H1 (cell line): ENCODE measurements around the gene RAB41.

Experiments used
- ASH2L ChIP-seq: fragments of 200-600, 300-600 bp; sonication (generic); IDR thresholded peaks from one replicate; pipeline ENCODE4 v1.7.1; 2017; ENCODE audit warnings: low read length
- EP300 ChIP-seq, 2 experiments: IDR thresholded peaks; 1 replicate in 1 of 2; 2 replicates in 1 of 2; pipeline ENCODE4 v1.6.1; 2011 to 2012; ENCODE audit warnings: low read depth in 2 of 2, low read length in 2 of 2, mild to moderate bottlenecking in 2 of 2, borderline replicate concordance in 1 of 2, inconsistent platforms in 1 of 2, moderate library complexity in 1 of 2
- HDAC2 ChIP-seq, 2 experiments: fragments of 300-600 bp in 1 of 2; sonication (generic) in 1 of 2; IDR thresholded peaks; 2 replicates each; pipeline ENCODE4 v1.6.1; 2011 to 2012; ENCODE audit warnings: low read depth in 2 of 2, low read length in 2 of 2, mild to moderate bottlenecking in 2 of 2, moderate library complexity in 2 of 2, borderline replicate concordance in 1 of 2, inconsistent platforms in 1 of 2
- KDM1A ChIP-seq: fragments of 200-600, 300-600 bp; sonication (generic); IDR thresholded peaks from 2 replicates; pipeline ENCODE4 v1.7.1; 2016; ENCODE audit warnings: mild to moderate bottlenecking, low read length, borderline replicate concordance
- POLR2A ChIP-seq, 2 experiments: IDR thresholded peaks; 1 replicate in 1 of 2; 2 replicates in 1 of 2; pipeline ENCODE4 v1.6.1; 2011; ENCODE audit warnings: low read depth in 2 of 2, low read length in 2 of 2, mild to moderate bottlenecking in 2 of 2; ENCODE audit errors: control extremely low read depth in 1 of 2
- RFX5 ChIP-seq: IDR thresholded peaks from 2 replicates; pipeline ENCODE4 v1.6.1; 2011; ENCODE audit warnings: low read depth, low read length, improper control_type of control experiment, borderline replicate concordance
- SP1 ChIP-seq: IDR thresholded peaks from 2 replicates; pipeline ENCODE4 v1.6.1; 2011; ENCODE audit warnings: low read depth, low read length
- TCF12 ChIP-seq: IDR thresholded peaks from 2 replicates; pipeline ENCODE4 v1.6.1; 2011; ENCODE audit warnings: low read depth, mild to moderate bottlenecking, low read length
- YY1 ChIP-seq: IDR thresholded peaks from 2 replicates; pipeline ENCODE4 v1.6.1; 2011; ENCODE audit warnings: low read depth, mild to moderate bottlenecking, low read length

DNA sequence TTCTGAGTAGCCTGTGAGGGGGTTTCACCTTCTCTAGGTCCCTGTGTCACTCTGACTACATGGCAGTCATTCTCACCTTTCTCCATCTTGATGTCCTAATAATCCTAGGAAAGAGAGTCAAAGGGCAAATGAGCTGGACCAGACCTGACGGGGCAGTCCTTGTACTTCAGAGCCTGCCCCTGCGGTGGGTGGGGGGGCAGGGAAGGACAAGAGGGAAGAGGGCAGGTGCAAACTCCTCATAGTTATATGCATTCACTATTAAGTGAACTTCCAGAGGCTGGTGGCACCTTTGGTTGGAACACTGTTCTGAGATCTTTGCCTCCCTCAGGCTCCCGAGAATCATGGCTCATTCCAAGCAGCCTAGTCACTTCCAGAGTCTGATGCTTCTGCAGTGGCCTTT lies 47.6 kb upstream of the RAB41 start, which contains the start of gene AWAT1:
- no peak for TF ChIP-seq ASH2L
- TF ChIP-seq YY1: no peak
- TF ChIP-seq POLR2A (IDR thresholded peaks at IDR 0.05; ENCODE audit: control extremely low read depth in 1 of 2, low read depth in 2 of 2, low read length in 2 of 2): no peak
- TF ChIP-seq EP300 (IDR thresholded peaks at IDR 0.05; ENCODE audit: borderline replicate concordance in 1 of 2, low read depth in 2 of 2, low read length in 2 of 2): no peak
- no peak for TF ChIP-seq KDM1A
- TF ChIP-seq RFX5: no peak
- no peak for TF ChIP-seq TCF12
- no peak for TF ChIP-seq HDAC2 (IDR thresholded peaks at IDR 0.05; ENCODE audit: borderline replicate concordance in 1 of 2, low read depth in 2 of 2, low read length in 2 of 2)
- no peak for TF ChIP-seq SP1
